Thyroid gland (tissue), 4 donors: ENCODE data around the gene MDC1.

ENCODE experiments used
- CTCF ChIP-seq, 6 experiments: fragments of 200-600 bp in 3 of 6; fragments of 450-650 bp in 3 of 6; sonication (generic) in 3 of 6; IDR thresholded peaks; one replicate each; pipeline ENCODE4 v1.5.1; 2016 to 2019; ENCODE audit warnings: antibody characterized with exemption in 6 of 6, mild to moderate bottlenecking in 2 of 6, inconsistent platforms in 1 of 6, moderate library complexity in 1 of 6
- POLR2A ChIP-seq, 2 donors: fragments of 450-650 bp; IDR thresholded peaks; one replicate each; pipeline ENCODE4 v1.6.1; 2017; ENCODE audit warnings: antibody characterized with exemption in 2 of 2, mild to moderate bottlenecking in 2 of 2, moderate library complexity in 1 of 2

- TF ChIP-seq CTCF (IDR thresholded peaks at IDR 0.05) (no peak), POLR2A (IDR thresholded peaks at IDR 0.05) (no peak)
Measured at GRCh38 chr6:30720738-30721197, 3.7 kb upstream of the MDC1 start.
